HG03025 (cell line): ENCODE measurements around the gene NCOA1.

Source experiments
- ATAC-seq: cut with Tn5 transposase; IDR thresholded peaks from one replicate; pipeline ENCODE4 v1.9.1; 2021; ENCODE audit warnings: mild to moderate bottlenecking, moderate library complexity; ENCODE audit not compliant: unreplicated experiment, low FRiP score

NCOA1 gene

GRCh38 chr2:24620936-24621335, 129.9 kb downstream of the NCOA1 start:
- no peak for ATAC-seq

DNA sequence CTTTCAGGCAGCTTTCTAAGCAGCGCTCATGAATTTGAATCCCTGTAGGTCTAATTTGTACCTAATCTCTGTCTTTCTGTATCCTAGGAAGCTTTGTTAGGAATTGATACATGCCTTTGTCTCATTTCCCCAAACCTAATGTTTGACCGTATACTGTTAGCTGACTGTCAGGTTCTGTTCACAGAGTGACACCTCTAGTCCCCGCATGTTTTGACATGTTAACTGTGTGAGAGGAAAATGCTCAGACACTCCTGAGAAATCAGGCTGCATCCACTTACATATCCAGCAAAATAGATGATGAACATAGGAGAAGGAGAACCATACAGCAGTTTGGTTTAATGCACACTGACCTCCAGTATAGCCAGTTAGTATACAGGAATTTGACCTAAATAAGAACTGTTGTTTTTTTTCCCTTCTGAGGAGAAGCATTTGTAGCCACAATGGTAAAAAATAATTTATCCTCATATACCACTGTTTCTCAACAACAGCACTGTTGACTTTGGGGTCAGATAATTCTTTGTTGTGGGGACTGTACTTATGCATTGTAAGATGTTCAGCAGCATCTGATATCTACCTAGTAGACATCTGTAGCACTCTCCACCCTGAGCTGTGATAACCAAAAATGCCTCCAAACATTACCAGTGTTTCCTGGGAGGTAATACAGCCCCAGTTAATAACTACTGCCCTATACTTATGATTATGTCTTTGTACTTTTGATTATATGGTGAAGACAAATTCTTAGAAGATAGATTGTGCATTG, 130.9 kb downstream of the NCOA1 start:
- no peak for ATAC-seq

GRCh38 chr2:24623535-24623934, 132.5 kb downstream of the NCOA1 start:
- ATAC-seq: no peak

DNA sequence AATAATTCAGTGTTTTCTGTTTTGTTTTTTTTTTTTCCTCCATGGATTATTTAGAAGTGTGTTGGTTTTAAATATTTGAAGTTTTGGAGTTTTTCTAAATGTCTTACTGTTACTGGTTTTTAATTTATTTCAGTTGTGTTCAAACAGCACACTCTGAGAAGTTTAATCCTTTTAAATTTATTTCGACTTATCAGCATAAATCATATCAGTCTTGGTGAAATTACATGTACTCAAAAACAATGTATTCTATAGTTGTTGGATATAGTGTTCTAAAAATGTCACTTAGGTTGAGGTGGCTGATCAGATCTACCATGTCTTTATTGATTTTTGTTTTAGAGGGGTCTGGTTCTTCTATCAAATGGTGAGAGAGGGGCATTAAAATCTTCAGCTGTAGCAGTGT, 134.7 kb downstream of the NCOA1 start:
- ATAC-seq: no peak

DNA sequence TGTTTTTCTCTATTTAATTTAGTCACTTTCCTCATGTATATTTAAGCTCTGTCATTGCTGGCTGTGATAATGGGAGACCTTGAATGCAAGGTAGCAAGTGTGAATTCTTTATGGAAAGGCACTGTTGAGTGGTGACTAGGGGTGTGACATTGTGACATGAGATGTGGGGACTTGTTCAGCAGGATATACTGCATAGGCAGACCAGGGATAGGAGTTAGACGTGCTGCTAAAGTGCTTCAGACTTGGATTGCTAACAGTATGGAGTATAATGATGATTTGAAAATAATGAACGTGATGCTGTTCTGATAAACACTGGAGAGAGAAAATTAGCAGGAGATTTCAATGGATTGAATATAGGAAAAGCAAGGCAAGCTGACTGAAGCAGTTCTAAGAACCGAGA, 135.1 kb downstream of the NCOA1 start:
- no peak for ATAC-seq

- no peak for ATAC-seq
Measured at GRCh38 chr2:24628746-24629145, 137.7 kb downstream of the NCOA1 start.

- ATAC-seq: no peak
Measured at GRCh38 chr2:24632172-24632571, 141.1 kb downstream of the NCOA1 start.

GRCh38 chr2:24635181-24635580, 144.1 kb downstream of the NCOA1 start:
- no peak for ATAC-seq

GRCh38 chr2:24638568-24638967, 147.5 kb downstream of the NCOA1 start:
- no peak for ATAC-seq

- no peak for ATAC-seq
Measured at GRCh38 chr2:24642351-24642750, 151.3 kb downstream of the NCOA1 start.

- ATAC-seq: no peak
Measured at GRCh38 chr2:24643051-24643450, 152.0 kb downstream of the NCOA1 start.

DNA sequence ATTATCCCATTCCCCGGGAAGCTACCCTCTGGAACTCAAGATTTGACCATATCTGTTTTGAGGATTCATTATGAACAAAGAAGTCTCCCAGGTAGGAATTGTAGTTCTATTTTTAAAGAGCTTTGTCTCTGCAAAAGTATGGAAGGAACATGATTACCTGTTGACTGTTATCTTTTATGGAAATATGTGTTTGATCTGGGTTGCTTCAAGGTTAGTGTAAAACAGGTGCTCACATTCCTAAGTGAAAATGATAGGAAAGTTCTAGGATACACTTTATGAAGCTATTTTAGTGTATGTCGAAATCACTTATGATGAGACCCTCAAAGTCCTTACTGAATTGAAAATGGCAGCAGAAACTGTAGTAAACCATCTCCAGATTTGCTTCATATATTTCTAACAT, 153.0 kb downstream of the NCOA1 start:
- no peak for ATAC-seq

GRCh38 chr2:24650997-24651642, 160.1 kb downstream of the NCOA1 start:
- no peak for ATAC-seq

DNA sequence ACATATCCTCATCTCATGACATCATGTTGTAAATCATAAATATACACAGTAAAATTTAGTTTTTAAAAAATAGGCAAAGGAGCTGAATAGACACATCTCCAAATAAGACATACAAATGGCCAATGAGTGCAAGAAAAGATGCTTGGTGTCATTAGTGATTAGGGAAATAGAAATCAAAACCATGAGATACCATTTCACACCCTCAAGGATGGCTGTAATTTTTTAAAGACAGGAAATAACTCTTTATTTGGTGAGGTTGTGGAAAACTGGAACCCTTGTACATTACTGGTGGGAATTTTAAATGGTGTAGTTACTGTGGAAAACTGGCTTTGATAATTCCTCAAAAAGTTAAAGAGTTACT, 160.6 kb downstream of the NCOA1 start:
- ATAC-seq: no peak

DNA sequence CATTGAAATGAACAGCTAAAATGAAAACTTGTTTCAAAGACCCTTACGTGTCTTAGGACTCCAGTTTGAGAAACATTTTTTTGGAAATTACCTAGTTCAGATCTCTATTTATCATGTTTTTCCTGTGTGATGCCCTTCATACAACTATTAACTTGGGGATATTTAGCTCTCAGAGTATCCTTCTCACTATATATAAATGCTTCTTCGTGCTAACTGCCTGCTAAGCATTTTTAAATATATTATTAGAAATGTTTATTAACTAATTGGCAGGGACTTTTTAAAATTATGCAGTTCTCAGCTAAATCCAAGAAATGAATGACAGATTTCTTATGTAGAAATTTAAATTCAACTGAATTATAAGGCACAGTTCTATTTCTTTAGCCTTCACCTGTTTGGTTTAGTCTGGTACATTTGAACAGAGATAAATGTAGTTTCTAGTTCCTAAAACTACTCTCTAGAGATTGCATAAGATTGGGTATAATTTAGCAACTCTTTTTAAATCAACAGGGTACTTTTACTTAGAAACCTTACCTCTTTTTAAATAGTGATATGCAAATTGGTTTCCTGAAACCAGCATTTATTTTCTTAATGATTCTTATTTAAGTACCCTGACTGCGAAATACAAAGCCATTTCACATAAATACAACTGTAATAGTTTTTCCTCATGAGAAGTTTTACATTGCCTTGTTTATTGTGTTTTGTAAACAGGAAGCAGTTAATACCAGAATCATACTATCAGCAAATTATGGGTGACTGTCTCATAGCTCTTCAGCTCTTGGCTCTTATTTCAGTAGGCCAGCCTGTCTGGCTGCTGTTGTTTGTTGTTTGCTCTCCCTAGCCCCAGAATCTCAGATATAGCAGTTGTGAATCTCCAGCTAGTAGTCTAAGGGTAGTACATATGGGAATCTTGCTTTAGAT, 161.5 kb downstream of the NCOA1 start:
- ATAC-seq: no peak

- no peak for ATAC-seq
Measured at GRCh38 chr2:24657818-24658217, 166.8 kb downstream of the NCOA1 start.

- ATAC-seq: no peak
Measured at GRCh38 chr2:24658531-24659202, 167.6 kb downstream of the NCOA1 start.

- ATAC-seq: no peak
Measured at GRCh38 chr2:24659862-24660261, 168.8 kb downstream of the NCOA1 start.

DNA sequence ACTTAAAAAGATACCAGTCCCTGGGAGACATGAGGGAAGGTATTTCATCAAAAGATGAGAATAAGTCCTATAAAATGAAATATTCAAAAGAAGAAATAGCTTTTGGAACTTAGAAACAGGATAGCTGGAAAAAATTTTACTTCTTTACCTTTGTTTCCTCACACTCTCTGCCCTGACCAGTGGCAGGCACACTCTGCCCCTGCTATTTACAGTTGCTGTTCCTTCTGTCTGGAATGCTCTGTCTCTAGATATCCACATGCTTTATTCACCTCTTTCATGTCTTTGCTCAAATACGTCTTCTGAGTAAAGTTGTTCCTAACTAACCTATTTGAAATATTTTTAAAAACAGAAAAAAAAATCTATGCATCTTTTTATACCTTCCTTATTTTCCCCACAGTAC, 176.5 kb downstream of the NCOA1 start:
- no peak for ATAC-seq

DNA sequence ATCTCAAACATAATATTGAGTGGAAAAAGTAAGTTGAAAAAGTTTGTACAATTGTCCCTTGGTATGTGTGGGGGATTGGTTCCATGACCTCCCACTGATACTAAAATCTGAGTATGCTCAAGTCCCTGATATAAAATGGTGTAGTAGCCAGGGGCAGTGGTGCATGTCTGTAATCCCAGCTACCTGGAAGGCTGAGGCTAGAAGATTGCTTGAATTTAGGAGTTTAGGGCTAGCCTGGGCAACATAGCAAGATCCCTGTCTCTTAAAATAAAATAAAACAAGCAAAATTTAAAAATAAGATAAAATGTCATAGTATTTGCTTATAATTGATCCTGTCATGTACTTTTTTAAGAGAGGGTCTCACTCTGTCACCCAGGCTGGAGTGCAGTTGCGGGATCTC, 180.2 kb downstream of the NCOA1 start:
- ATAC-seq: no peak

- no peak for ATAC-seq
Measured at GRCh38 chr2:24672589-24672988, 181.5 kb downstream of the NCOA1 start.
